ENCODE data around the gene C1GALT1.

C1GALT1 gene

DNA sequence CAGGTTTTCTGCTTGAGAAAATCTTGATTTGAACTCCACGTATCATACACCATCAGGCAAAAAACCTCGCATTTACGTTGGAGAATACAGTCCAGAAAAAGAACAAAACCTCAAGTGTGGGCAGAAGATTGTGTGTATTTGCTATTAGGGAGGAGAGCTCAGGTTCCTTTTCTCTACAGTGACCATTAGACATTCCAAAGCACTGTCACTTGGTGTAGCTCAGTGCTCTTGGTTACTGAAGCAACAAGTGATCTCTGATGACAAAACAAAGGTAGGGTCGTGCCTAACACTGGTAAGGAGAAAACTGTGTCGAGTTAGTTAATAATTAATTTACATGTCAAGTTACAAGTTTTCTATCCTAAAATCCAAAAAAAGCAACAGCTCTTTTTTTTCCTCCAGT lies 72.6 kb downstream of the C1GALT1 start:
- Histone ChIP-seq H3K27ac (ENCODE audit: low read depth, low read length) (no peak overlapping the region), H3K27me3 (ENCODE audit: control insufficient read depth, insufficient read depth, low read length) (no peaks in the 10 kb centered on the region), H3K4me1 (ENCODE audit: control insufficient read depth, insufficient read depth, low read length) (no peaks in the 10 kb centered on the region), H3K36me3 (ENCODE audit: control insufficient read depth, insufficient read depth, low read length) (peaks cover 2% of the 10 kb centered on the region), H3K4me3 (ENCODE audit: low read length) (no peak overlapping the region), H3K9ac (ENCODE audit: low read length) (no peak overlapping the region)

GRCh38 chr7:7256731-7257274 lies 74.5 kb downstream of the C1GALT1 start:
- Histone ChIP-seq H3K4me1 (ENCODE audit: control insufficient read depth, insufficient read depth, low read length) (no peaks in the 10 kb centered on the region), H3K9ac (ENCODE audit: low read length) (no peak overlapping the region), H3K4me3 (ENCODE audit: low read length) (no peak overlapping the region), H3K36me3 (ENCODE audit: control insufficient read depth, insufficient read depth, low read length) (peaks cover 2% of the 10 kb centered on the region), H3K27me3 (ENCODE audit: control insufficient read depth, insufficient read depth, low read length) (no peaks in the 10 kb centered on the region), H3K27ac (ENCODE audit: low read depth, low read length) (no peak overlapping the region)

DNA sequence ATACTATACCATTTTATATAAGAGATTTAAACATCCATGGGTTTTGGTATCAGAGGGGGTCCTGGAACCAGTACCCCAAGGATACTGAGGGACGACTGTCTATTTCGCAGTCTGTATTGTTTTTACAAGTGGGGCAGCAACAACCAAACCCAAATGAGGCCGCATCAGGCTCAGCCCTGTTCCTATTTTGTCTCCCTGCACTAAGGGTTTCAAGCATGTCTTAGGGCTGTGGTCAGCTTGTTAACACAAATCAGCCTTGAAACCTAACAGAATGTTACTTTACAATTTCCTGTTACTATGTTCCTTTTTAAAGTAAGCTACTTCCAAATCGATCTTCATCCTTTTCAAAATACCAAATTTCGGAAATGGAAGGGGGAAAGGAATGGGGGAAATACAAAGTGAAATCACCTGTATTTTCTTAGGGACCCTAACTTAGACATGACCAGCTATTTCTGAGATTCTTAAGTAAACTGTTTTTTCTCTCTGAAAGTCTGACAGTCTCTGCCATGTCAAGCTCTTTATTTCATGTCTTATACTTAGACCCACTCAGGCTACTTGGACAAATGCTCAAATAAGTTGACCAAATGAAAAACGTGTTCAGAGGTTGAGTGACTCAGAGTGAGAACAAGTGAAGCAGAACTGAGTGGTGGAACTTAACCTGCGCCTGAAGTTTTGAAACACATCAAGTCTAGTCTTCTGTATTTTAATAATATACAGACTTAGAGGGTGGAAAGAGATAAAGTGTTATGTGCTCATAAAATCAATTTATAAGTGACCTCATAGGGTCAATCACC lies 75.8 kb downstream of the C1GALT1 start:
- Histone ChIP-seq H3K4me3 (ENCODE audit: low read length) (no peak overlapping the region), H3K27me3 (ENCODE audit: control insufficient read depth, insufficient read depth, low read length) (no peaks in the 10 kb centered on the region), H3K36me3 (ENCODE audit: control insufficient read depth, insufficient read depth, low read length) (no peaks in the 10 kb centered on the region), H3K4me1 (ENCODE audit: control insufficient read depth, insufficient read depth, low read length) (no peaks in the 10 kb centered on the region), H3K9ac (ENCODE audit: low read length) (no peak overlapping the region), H3K27ac (ENCODE audit: low read depth, low read length) (no peak overlapping the region)

- Histone ChIP-seq H3K36me3 (ENCODE audit: control insufficient read depth, insufficient read depth, low read length) (no peaks in the 10 kb centered on the region), H3K4me1 (ENCODE audit: control insufficient read depth, insufficient read depth, low read length) (no peaks in the 10 kb centered on the region), H3K4me3 (ENCODE audit: low read length) (no peak overlapping the region), H3K9ac (ENCODE audit: low read length) (no peak overlapping the region), H3K27ac (ENCODE audit: low read depth, low read length) (no peak overlapping the region), H3K27me3 (ENCODE audit: control insufficient read depth, insufficient read depth, low read length) (no peaks in the 10 kb centered on the region)
Measured at GRCh38 chr7:7261863-7262262, 79.5 kb downstream of the C1GALT1 start.

DNA sequence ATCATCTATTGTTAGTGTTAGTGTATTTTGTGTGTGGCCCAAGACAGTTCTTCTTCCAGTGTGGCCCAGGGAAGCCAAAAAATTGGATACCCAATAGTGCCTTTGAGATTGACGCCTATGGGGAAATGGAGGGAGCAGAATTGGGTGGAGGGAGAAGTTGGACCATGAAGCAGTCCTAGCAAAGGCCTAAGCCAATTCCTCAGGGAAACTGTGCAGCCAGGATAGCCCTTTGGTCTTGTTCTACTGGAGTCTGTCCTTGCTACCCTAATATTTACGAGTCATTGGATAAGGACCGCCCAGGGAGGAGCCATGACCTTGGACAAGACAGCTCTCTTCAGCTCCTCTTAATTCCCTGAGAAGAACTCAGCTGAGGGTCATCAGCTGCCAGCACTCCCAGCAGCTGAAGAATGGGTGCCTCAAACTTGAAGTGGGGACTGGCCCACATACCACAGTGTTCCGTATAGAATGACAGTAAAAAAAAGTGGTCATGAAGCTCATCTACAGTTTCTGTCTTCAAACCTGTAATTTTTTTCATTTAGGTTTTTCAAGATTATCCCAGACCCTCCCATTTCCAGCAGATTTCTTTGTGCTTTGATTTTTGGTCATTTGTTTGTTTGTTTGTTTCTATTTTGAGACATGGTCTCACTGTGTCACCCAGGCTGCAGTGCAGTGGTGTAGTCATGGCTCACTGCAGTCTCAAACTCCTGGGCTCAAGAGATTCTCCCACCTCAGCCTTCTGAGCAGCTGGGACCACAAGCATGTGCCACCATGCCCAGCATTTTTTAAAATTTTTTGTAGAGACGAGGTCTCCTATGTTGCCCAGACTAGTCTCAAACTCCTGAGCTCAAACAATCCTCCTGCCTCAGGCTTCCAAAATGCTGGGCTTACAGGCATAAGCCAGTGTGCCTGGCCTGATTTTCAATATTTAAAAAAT lies 81.2 kb downstream of the C1GALT1 start:
- Histone ChIP-seq H3K27ac (ENCODE audit: low read depth, low read length) (no peak overlapping the region), H3K27me3 (ENCODE audit: control insufficient read depth, insufficient read depth, low read length) (no peaks in the 10 kb centered on the region), H3K4me3 (ENCODE audit: low read length) (no peak overlapping the region), H3K36me3 (ENCODE audit: control insufficient read depth, insufficient read depth, low read length) (no peaks in the 10 kb centered on the region), H3K4me1 (ENCODE audit: control insufficient read depth, insufficient read depth, low read length) (no peaks in the 10 kb centered on the region), H3K9ac (ENCODE audit: low read length) (no peak overlapping the region)

- Histone ChIP-seq H3K36me3 (ENCODE audit: control insufficient read depth, insufficient read depth, low read length) (no peaks in the 10 kb centered on the region), H3K27ac (ENCODE audit: low read depth, low read length) (no peak overlapping the region), H3K9ac (ENCODE audit: low read length) (no peak overlapping the region), H3K4me1 (ENCODE audit: control insufficient read depth, insufficient read depth, low read length) (no peaks in the 10 kb centered on the region), H3K27me3 (ENCODE audit: control insufficient read depth, insufficient read depth, low read length) (no peaks in the 10 kb centered on the region), H3K4me3 (ENCODE audit: low read length) (no peak overlapping the region)
Measured at GRCh38 chr7:7264306-7265040, 82.1 kb downstream of the C1GALT1 start.

DNA sequence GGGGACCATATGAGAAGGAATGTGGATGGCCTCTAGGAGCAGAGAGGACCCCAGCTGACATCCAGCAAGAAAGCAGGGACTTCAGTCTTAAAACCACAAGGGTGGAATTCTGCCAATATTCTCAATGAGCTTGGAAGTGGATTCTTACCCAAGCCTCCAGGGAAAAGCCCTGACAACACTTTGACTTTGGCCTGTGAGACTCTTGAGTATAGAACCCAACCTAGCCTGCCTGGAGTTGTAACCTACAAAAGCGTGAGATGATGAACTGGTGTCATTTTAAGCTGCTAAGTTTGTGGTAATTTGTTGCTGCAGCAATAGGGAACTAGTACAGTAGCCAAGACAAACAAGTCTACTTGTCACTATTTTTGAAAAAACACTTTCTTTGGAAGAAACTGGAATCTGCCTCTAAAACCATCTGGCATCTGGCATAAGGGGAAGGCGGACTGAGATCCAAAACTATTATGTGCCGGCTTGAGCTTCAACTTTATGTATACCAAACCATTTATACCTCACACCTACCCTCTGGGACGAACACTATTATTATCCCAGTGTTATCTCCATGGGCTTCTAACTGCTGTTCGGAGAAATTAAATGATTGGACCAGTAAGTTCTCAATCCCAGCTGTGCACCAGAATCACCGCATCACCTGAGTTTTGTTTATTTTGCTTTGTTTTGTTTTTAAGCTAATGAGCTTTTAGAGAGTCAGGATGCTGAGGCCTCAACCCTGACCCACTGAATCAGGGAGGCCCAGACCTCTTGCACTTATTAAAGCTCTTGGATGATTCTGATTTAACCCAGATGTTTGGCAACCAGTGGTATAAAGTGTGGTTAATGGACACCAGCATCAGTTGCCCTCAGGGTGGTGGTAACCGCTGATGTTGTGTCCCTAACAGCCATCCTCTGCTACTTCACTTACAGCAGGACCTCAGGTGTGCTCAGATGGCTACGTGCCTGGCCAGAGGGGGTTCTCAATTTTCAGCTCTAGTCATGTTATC lies 83.0 kb downstream of the C1GALT1 start:
- no peaks in the 10 kb centered on the region for H3K27me3 ChIP-seq (ENCODE audit: control insufficient read depth, insufficient read depth, low read length)
- H3K9ac ChIP-seq (ENCODE audit: low read length): no peak overlapping the region
- no peaks in the 10 kb centered on the region for H3K36me3 ChIP-seq (ENCODE audit: control insufficient read depth, insufficient read depth, low read length)
- no peak overlapping the region for H3K4me3 ChIP-seq (ENCODE audit: low read length)
- no peak overlapping the region for H3K27ac ChIP-seq (ENCODE audit: low read depth, low read length)
- H3K4me1 ChIP-seq (ENCODE audit: control insufficient read depth, insufficient read depth, low read length): no peaks in the 10 kb centered on the region

GRCh38 chr7:7266257-7266881 lies 84.0 kb downstream of the C1GALT1 start:
- Histone ChIP-seq H3K27ac (ENCODE audit: low read depth, low read length) (no peak overlapping the region), H3K4me1 (ENCODE audit: control insufficient read depth, insufficient read depth, low read length) (no peaks in the 10 kb centered on the region), H3K27me3 (ENCODE audit: control insufficient read depth, insufficient read depth, low read length) (no peaks in the 10 kb centered on the region), H3K4me3 (ENCODE audit: low read length) (no peak overlapping the region), H3K36me3 (ENCODE audit: control insufficient read depth, insufficient read depth, low read length) (no peaks in the 10 kb centered on the region), H3K9ac (ENCODE audit: low read length) (no peak overlapping the region)

GRCh38 chr7:7271094-7271874 lies 88.9 kb downstream of the C1GALT1 start:
- no peak overlapping the region for H3K4me3 ChIP-seq (ENCODE audit: low read length)
- no peaks in the 10 kb centered on the region for H3K4me1 ChIP-seq (ENCODE audit: control insufficient read depth, insufficient read depth, low read length)
- no peak overlapping the region for H3K27ac ChIP-seq (ENCODE audit: low read depth, low read length)
- H3K36me3 ChIP-seq (ENCODE audit: control insufficient read depth, insufficient read depth, low read length): no peaks in the 10 kb centered on the region
- no peak overlapping the region for H3K9ac ChIP-seq (ENCODE audit: low read length)
- H3K27me3 ChIP-seq (ENCODE audit: control insufficient read depth, insufficient read depth, low read length): no peaks in the 10 kb centered on the region

- Histone ChIP-seq H3K4me1 (ENCODE audit: control insufficient read depth, insufficient read depth, low read length) (no peaks in the 10 kb centered on the region), H3K27ac (ENCODE audit: low read depth, low read length) (no peak overlapping the region), H3K27me3 (ENCODE audit: control insufficient read depth, insufficient read depth, low read length) (no peaks in the 10 kb centered on the region), H3K4me3 (ENCODE audit: low read length) (no peak overlapping the region), H3K36me3 (ENCODE audit: control insufficient read depth, insufficient read depth, low read length) (no peaks in the 10 kb centered on the region), H3K9ac (ENCODE audit: low read length) (no peak overlapping the region)
Measured at GRCh38 chr7:7272294-7272693, 90.0 kb downstream of the C1GALT1 start.

All from rectal smooth muscle tissue (tissue), 1 donor.